ENCODE results near the gene P2RY6. TPM values are rescaled to one million over a fixed set of nuclear protein-coding genes. Genes with fewer than 3 reads are reported as not detected.

Gene P2RY6
- total and polyA plus RNA-seq, 10 of the 15 experiments (the other 5 are each of a cell fraction or from before 2014, with no cell fraction given): 0.05 to 0.90 (median 0.22) TPM; not detected in 4

DNA sequence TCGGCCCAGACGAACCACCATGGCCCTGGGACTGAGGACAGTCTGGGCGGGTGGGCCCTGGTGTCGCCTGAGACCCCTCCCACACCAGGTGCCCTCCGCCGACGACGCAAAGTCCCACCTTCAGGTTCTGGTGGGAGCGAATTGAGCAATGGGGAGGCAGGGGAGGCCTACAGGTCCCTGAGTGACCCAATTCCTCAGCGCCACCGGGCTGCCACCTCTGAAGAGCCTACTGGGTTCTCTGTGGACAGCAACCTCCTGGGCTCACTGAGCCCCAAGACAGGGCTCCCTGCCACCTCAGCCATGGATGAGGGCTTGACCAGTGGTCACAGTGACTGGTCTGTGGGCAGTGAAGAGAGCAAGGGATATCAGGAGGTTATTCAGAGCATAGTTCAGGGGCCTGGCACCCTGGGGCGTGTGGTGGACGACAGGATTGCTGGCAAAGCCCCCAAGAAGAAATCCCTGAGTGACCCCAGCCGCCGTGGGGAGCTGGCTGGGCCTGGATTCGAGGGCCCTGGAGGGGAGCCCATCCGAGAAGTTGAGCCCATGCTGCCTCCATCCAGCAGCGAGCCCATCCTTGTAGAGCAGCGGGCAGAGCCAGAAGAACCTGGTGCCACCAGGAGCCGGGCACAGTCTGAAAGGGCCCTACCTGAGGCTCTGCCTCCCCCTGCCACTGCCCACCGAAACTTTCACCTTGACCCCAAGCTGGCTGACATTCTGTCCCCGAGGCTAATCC is 38.7 kb downstream of the P2RY6 start:
- no peak overlapping the region for H3K27ac ChIP-seq (ENCODE audit: control insufficient read depth, insufficient read depth)

More for the DNA sequence above, 38.7 kb downstream of the P2RY6 start:
- ATAC-seq (no peak), FAIRE-seq (no peak), DNase-seq (ENCODE audit: low read depth, low spot score) (no peak)
- Histone ChIP-seq H3K79me2 (ENCODE audit: control insufficient read depth, insufficient read depth, low read length) (peaks cover 51% of the 10 kb centered on the region), H3K36me3 (ENCODE audit: control insufficient read depth in 2 of 2, insufficient read depth in 2 of 2, low read length in 1 of 2) (no peaks in the 10 kb centered on the region), H3K9ac (ENCODE audit: control insufficient read depth, insufficient read depth, low read length) (no peak overlapping the region; the same call in 1 of the 2 replicates), H3K4me1 (ENCODE audit: control insufficient read depth, insufficient read depth, low read length) (peaks cover 18% of the 10 kb centered on the region), H2AFZ (ENCODE audit: control insufficient read depth, low read depth, low read length) (no peak overlapping the region), H3K9me3 (replicated peaks; ENCODE audit: control insufficient read depth, insufficient read depth, low read length) (no peaks in the 10 kb centered on the region), H3K4me3 (no peak overlapping the region), H3K4me2 (ENCODE audit: control insufficient read depth, insufficient read depth) (peak overlapping the region; percentile 65), H4K20me1 (ENCODE audit: control insufficient read depth, insufficient read depth) (no peaks in the 10 kb centered on the region), H3K27me3 (replicated peaks in 1 of 2; ENCODE audit: control insufficient read depth in 2 of 2, insufficient read depth in 2 of 2, low read length in 1 of 2) (no peaks in the 10 kb centered on the region)
- RAD21 ChIA-PET (ENCODE audit: unreplicated experiment): interaction anchor here (5.4 to 6.6 kb wide), 2 partner anchors 15 to 24 kb away, joined by 38 to 115 read pairs; no protein-coding TSS in a partner anchor
- POLR2A ChIA-PET: interaction anchor here (0.9 to 2.9 kb wide), 3 partner anchors 10 to 23 kb away, joined by 3 to 26 read pairs (median 3); no protein-coding TSS in a partner anchor
- CTCF ChIA-PET: interaction anchor here (0.6 to 6.6 kb wide), 4 partner anchors 12 to 1240 kb away, joined by 4 to 126 read pairs (median 7); no protein-coding TSS in a partner anchor
- 73% methylated on average over 21 of the region's 22 CpGs for whole genome bisulfite sequencing (ENCODE audit: insufficient coverage, insufficient replicate concordance, low lambda C conversion rate, missing lambda C conversion rate)
- no TSS peak for BruUV-seq (replicated peaks)
- TF ChIP-seq, protein P1, sequence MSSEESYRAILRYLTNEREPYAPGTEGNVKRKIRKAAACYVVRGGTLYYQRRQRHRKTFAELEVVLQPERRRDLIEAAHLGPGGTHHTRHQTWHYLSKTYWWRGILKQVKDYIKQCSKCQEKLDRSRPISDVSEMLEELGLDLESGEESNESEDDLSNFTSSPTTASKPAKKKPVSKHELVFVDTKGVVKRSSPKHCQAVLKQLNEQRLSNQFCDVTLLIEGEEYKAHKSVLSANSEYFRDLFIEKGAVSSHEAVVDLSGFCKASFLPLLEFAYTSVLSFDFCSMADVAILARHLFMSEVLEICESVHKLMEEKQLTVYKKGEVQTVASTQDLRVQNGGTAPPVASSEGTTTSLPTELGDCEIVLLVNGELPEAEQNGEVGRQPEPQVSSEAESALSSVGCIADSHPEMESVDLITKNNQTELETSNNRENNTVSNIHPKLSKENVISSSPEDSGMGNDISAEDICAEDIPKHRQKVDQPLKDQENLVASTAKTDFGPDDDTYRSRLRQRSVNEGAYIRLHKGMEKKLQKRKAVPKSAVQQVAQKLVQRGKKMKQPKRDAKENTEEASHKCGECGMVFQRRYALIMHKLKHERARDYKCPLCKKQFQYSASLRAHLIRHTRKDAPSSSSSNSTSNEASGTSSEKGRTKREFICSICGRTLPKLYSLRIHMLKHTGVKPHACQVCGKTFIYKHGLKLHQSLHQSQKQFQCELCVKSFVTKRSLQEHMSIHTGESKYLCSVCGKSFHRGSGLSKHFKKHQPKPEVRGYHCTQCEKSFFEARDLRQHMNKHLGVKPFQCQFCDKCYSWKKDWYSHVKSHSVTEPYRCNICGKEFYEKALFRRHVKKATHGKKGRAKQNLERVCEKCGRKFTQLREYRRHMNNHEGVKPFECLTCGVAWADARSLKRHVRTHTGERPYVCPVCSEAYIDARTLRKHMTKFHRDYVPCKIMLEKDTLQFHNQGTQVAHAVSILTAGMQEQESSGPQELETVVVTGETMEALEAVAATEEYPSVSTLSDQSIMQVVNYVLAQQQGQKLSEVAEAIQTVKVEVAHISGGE (CRISPR knock-in tag; IDR thresholded peaks at IDR 0.05): no peak
- TF ChIP-seq, protein P2, sequence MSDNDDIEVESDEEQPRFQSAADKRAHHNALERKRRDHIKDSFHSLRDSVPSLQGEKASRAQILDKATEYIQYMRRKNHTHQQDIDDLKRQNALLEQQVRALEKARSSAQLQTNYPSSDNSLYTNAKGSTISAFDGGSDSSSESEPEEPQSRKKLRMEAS (IDR thresholded peaks at IDR 0.05; ENCODE audit: low read depth, low read length): no peak
- SMC1A ChIA-PET (ENCODE audit: uncharacterized antibody, unreplicated experiment): interaction anchor here (1.2 kb wide), 2 partner anchors 17 to 25 kb away, joined by 3 read pairs; no protein-coding TSS in a partner anchor
- intact Hi-C loops (cut with micrococcal nuclease; ENCODE audit: unreplicated experiment) (no loop called here), in situ Hi-C loops (cut with MboI) (no loop called here)
